HL-60 (cell line): ENCODE data around the gene RHBDF2.
"Not testable (repeated sequence)": the region's sequence is repeated elsewhere in the genome, so short reads cannot be mapped to it uniquely, and the experiment has no call there.

Source experiments
- DNase-seq, 2 experiments: peaks; one replicate each; pipeline ENCODE4 v3.0.0-alpha.2; 2010 to 2020; ENCODE audit warnings: low read depth in 1 of 2, low spot score in 1 of 2
- H3K27ac ChIP-seq: fragments of 250-450 bp; sonication (Bioruptor Pico); replicated peaks from 2 replicates; pipeline ENCODE4 v1.5.1; 2020; ENCODE audit warnings: mild to moderate bottlenecking, moderate library complexity
- H3K27me3 ChIP-seq: fragments of 250-450 bp; sonication (Bioruptor Pico); 2 replicates; pipeline ENCODE4 v1.5.1; 2021; ENCODE audit warnings: mild to moderate bottlenecking, moderate library complexity; ENCODE audit not compliant: insufficient read depth, poor library complexity, severe bottlenecking
- H3K4me3 ChIP-seq: replicated peaks from 2 replicates; pipeline ENCODE4 v1.5.1; 2011; ENCODE audit warnings: mild to moderate bottlenecking, control low read depth, low read length; ENCODE audit not compliant: insufficient read depth
- CTCF ChIP-seq: IDR thresholded peaks from one replicate; pipeline ENCODE4 v1.5.1; 2011; ENCODE audit warnings: low read length, control low read depth, inconsistent platforms; ENCODE audit not compliant: insufficient read depth
- GABPA ChIP-seq: IDR thresholded peaks from 2 replicates; pipeline ENCODE4 v1.6.1; 2012; ENCODE audit warnings: low read depth
- POLR2AphosphoS5 ChIP-seq: IDR thresholded peaks from 2 replicates; pipeline ENCODE4 v1.6.1; 2012; ENCODE audit warnings: low read depth
- REST ChIP-seq: IDR thresholded peaks from 2 replicates; pipeline ENCODE4 v1.6.1; 2012; ENCODE audit warnings: low read depth; ENCODE audit not compliant: insufficient replicate concordance
- SPI1 ChIP-seq: IDR thresholded peaks from 2 replicates; pipeline ENCODE4 v1.6.1; 2012; ENCODE audit warnings: low read depth, mild to moderate bottlenecking, borderline replicate concordance

Gene RHBDF2

GRCh38 chr17:76523084-76524037 is 22.1 kb upstream of the RHBDF2 start:
- TF ChIP-seq REST (no peak), CTCF (peak; percentile 96)
- peak in 1 of 2 experiments; percentile 63 for DNase-seq
- Histone ChIP-seq H3K27ac (no peak overlapping the region), H3K4me3 (no peak overlapping the region), H3K27me3 (peaks cover 3% of the 10 kb centered on the region)

GRCh38 chr17:76521683-76522082 is 20.5 kb upstream of the RHBDF2 start:
- not testable (repeated sequence) for DNase-seq, H3K27me3 ChIP-seq, H3K4me3 ChIP-seq, H3K27ac ChIP-seq

GRCh38 chr17:76521262-76521661 is 20.0 kb upstream of the RHBDF2 start:
- TF ChIP-seq SPI1 (no peak), POLR2AphosphoS5 (no peak), CTCF (no peak), GABPA (no peak), REST (no peak)

GRCh38 chr17:76519048-76519966 is 18.1 kb upstream of the RHBDF2 start:
- DNase-seq = no peak

More at GRCh38 chr17:76521262-76521661, 20.0 kb upstream of the RHBDF2 start:
- H3K27me3 ChIP-seq = no peaks in the 10 kb centered on the region
- no peak overlapping the region for H3K4me3 ChIP-seq
- no peak for DNase-seq
- H3K27ac ChIP-seq = no peak overlapping the region

More at GRCh38 chr17:76519048-76519966, 18.1 kb upstream of the RHBDF2 start:
- no peak overlapping the region for H3K27ac ChIP-seq
- no peak for TF ChIP-seq REST
- no peak for TF ChIP-seq GABPA
- TF ChIP-seq CTCF = no peak
- no peak for TF ChIP-seq POLR2AphosphoS5
- TF ChIP-seq SPI1 = no peak
- H3K27me3 ChIP-seq = no peaks in the 10 kb centered on the region
- H3K4me3 ChIP-seq = no peak overlapping the region
